GM12865 (cell line): ENCODE results near the gene NPHP4.

Experiments
- DNase-seq: peaks from one replicate; pipeline ENCODE4 v3.0.0; 2010; ENCODE audit warnings: low read depth
- H3K4me3 ChIP-seq: 2 replicates; pipeline ENCODE4 v1.5.1; 2011; ENCODE audit warnings: mild to moderate bottlenecking, low read depth, low read length, control low read depth
- TF ChIP-seq, protein P1 (sequence below): IDR thresholded peaks from 2 replicates; pipeline ENCODE4 v1.5.1; 2011; ENCODE audit warnings: low read length, control low read depth, low read depth, inconsistent platforms; ENCODE audit not compliant: insufficient read depth; ENCODE audit errors: missing control alignments

The NPHP4 gene

GRCh38 chr1:5891736-5892135 is 100.5 kb downstream of the NPHP4 start:
- DNase-seq: no peak
- TF ChIP-seq, protein P1, sequence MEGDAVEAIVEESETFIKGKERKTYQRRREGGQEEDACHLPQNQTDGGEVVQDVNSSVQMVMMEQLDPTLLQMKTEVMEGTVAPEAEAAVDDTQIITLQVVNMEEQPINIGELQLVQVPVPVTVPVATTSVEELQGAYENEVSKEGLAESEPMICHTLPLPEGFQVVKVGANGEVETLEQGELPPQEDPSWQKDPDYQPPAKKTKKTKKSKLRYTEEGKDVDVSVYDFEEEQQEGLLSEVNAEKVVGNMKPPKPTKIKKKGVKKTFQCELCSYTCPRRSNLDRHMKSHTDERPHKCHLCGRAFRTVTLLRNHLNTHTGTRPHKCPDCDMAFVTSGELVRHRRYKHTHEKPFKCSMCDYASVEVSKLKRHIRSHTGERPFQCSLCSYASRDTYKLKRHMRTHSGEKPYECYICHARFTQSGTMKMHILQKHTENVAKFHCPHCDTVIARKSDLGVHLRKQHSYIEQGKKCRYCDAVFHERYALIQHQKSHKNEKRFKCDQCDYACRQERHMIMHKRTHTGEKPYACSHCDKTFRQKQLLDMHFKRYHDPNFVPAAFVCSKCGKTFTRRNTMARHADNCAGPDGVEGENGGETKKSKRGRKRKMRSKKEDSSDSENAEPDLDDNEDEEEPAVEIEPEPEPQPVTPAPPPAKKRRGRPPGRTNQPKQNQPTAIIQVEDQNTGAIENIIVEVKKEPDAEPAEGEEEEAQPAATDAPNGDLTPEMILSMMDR: no peak
- H3K4me3 ChIP-seq: no peak overlapping the region

- no peak for DNase-seq
- TF ChIP-seq, protein P1: no peak
- no peak overlapping the region for H3K4me3 ChIP-seq
Measured at GRCh38 chr1:5891137-5891536, 101.1 kb downstream of the NPHP4 start.

DNA sequence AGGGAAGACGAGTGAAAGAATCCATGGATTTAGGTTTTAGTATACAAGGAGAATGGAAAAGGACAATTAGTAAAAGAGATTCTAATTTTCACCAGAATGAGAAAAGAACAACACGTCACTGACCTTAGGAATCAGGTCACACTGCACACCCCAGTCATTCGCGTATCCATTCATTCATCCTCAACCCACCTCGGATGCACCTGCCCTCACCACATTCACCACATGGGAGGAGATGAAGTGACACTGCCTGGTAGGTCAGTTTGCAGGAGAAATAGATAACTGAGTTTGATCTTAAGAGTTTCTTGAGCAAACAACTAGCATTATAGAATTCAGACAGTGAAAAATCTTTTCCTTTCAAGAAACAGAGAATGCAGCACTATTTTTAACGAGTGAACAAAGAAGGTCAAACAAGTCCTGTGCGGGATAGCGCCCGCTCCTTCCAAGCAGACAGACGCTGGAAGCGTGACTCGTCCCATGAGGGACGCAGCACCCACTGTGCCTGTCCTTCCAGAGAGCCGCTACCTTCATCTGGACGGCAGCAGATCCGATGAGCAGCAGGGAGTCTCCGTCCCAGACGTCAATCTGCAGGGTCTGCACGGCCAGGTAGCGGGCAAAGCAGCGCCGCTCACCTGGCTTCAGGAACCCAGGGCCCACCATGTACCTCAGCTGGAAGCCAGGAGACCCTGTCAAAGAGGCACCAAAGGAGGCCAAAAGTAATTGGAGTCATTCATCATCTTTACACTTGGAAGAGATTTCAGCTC is 101.7 kb downstream of the NPHP4 start:
- H3K4me3 ChIP-seq: no peak overlapping the region
- TF ChIP-seq, protein P1: no peak
- no peak for DNase-seq

DNA sequence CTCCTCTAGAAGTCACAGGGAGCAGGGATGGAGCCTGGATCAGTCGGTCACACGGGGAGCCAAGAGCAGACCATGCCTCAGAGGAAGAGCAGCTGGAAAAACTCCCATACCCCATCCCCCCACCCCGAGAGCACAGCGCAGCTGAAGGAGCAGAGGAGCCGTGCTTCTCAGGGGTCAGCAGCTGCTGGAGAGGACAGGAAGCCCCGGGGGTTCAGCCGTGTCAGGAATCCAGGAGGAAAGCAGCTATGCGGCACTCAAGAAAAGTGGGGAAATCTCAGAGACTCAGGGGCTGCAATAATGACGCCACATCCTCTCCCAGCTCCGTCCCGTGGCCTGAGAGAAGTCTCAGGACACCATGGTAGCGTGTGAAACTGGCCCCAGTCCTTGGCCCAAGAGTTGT is 102.3 kb downstream of the NPHP4 start:
- no peak for DNase-seq
- H3K4me3 ChIP-seq: no peak overlapping the region
- TF ChIP-seq, protein P1: no peak

GRCh38 chr1:5889462-5889861 is 102.8 kb downstream of the NPHP4 start:
- TF ChIP-seq, protein P1: no peak
- DNase-seq: no peak
- H3K4me3 ChIP-seq: no peak overlapping the region

DNA sequence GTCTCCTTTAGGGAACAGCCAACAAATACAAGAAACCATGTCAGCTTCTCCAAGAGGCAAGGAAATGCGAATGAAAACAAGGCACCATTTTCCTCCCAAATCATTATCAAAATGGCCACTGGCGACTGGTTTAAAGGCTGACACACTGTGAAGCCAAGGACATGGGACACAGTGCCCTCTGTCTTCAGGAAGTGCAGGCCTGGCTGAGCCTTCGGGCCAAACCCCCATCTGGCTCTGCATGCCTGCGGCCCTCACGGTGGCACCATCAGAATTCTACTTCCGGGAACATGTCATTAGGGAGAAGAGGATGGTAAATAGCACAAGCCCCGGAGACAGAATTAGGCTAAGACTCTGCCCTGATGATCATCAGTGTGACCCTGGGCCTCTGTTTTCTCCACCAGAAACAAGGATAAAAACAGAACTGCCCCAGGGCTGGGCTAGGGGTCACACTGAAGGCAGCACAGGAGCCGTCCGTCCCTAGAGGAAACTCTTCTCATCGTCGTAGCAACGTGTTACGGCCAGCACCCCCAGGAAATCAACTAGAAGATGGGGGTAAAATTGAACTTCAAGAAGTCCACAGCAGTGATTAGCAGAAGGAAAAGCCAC is 103.5 kb downstream of the NPHP4 start:
- H3K4me3 ChIP-seq: no peak overlapping the region
- no peak for DNase-seq
- TF ChIP-seq, protein P1: no peak
